H9 (cell line): ENCODE measurements around the gene SRSF7. TPM values are rescaled to one million over a fixed set of nuclear protein-coding genes. Genes with fewer than 3 reads are reported as not detected.
A peak's percentile ranks its signal among the peaks of the same experiment; 100 is the strongest.

ENCODE experiments used
- DNase-seq: peaks from one replicate; pipeline ENCODE4 v3.0.0-alpha.2; 2017
- H2AFZ ChIP-seq: one replicate; pipeline ENCODE4 v1.6.1; 2013; ENCODE audit warnings: mild to moderate bottlenecking, low read length, control low read depth, moderate library complexity
- H2AK5ac ChIP-seq: 2 replicates; pipeline ENCODE4 v1.6.1; 2013; ENCODE audit warnings: low read length, control low read depth, mixed read lengths; ENCODE audit not compliant: insufficient read length
- H2BK120ac ChIP-seq: one replicate; pipeline ENCODE4 v1.6.1; 2013; ENCODE audit warnings: low read depth, mild to moderate bottlenecking, low read length, control low read depth, inconsistent platforms; ENCODE audit not compliant: poor library complexity, severe bottlenecking
- H2BK12ac ChIP-seq: 2 replicates; pipeline ENCODE4 v1.6.1; 2013; ENCODE audit warnings: low read length, control low read depth, mixed read lengths, low read depth; ENCODE audit not compliant: insufficient read length
- H2BK15ac ChIP-seq: 2 replicates; pipeline ENCODE4 v1.6.1; 2013; ENCODE audit warnings: low read depth, low read length, control low read depth
- H2BK20ac ChIP-seq: one replicate; pipeline ENCODE4 v1.6.1; 2013; ENCODE audit warnings: low read depth, mild to moderate bottlenecking, low read length, control low read depth, inconsistent platforms; ENCODE audit not compliant: poor library complexity, severe bottlenecking
- H2BK5ac ChIP-seq: 2 replicates; pipeline ENCODE4 v1.6.1; 2013; ENCODE audit warnings: low read length, control low read depth, mixed read lengths; ENCODE audit not compliant: insufficient read length
- H3K14ac ChIP-seq: 2 replicates; pipeline ENCODE4 v1.6.1; 2013; ENCODE audit warnings: low read length, control low read depth; ENCODE audit not compliant: insufficient read depth
- H3K18ac ChIP-seq: 2 replicates; pipeline ENCODE4 v1.6.1; 2013; ENCODE audit warnings: low read depth, mild to moderate bottlenecking, mixed read lengths, low read length, control low read depth; ENCODE audit not compliant: insufficient read length
- H3K23ac ChIP-seq: 2 replicates; pipeline ENCODE4 v1.6.1; 2013; ENCODE audit warnings: low read length, control low read depth, mixed read lengths, low read depth; ENCODE audit not compliant: insufficient read length
- H3K23me2 ChIP-seq: 2 replicates; pipeline ENCODE4 v1.6.1; 2013; ENCODE audit warnings: low read depth, mild to moderate bottlenecking, mixed read lengths, low read length, control low read depth; ENCODE audit not compliant: insufficient read length, poor library complexity, severe bottlenecking
- H3K27ac ChIP-seq: 2 replicates; pipeline ENCODE4 v1.5.1; 2013; ENCODE audit warnings: low read length, control low read depth, mixed read lengths, low read depth; ENCODE audit not compliant: insufficient read length
- H3K27me3 ChIP-seq: 2 replicates; pipeline ENCODE4 v1.6.1; 2013; ENCODE audit warnings: low read length, control low read depth, inconsistent platforms; ENCODE audit not compliant: insufficient read depth
- H3K4ac ChIP-seq: 2 replicates; pipeline ENCODE4 v1.6.1; 2013; ENCODE audit warnings: low read depth, mild to moderate bottlenecking, control low read depth, inconsistent platforms, low read length, moderate library complexity
- H3K4me1 ChIP-seq: 2 replicates; pipeline ENCODE4 v1.6.1; 2013; ENCODE audit warnings: low read length, control low read depth, inconsistent platforms; ENCODE audit not compliant: insufficient read depth
- H3K4me2 ChIP-seq: 2 replicates; pipeline ENCODE4 v1.6.1; 2013; ENCODE audit warnings: low read length, control low read depth, mixed read lengths; ENCODE audit not compliant: insufficient read length, insufficient read depth
- H3K56ac ChIP-seq: 2 replicates; pipeline ENCODE4 v1.6.1; 2013; ENCODE audit warnings: low read depth, mild to moderate bottlenecking, mixed read lengths, low read length, control low read depth; ENCODE audit not compliant: insufficient read length
- H3K79me1 ChIP-seq: 2 replicates; pipeline ENCODE4 v1.6.1; 2013; ENCODE audit warnings: low read depth, mild to moderate bottlenecking, moderate library complexity, low read length, control low read depth, inconsistent platforms; ENCODE audit not compliant: insufficient read depth, poor library complexity, severe bottlenecking
- H3K79me2 ChIP-seq: 2 replicates; pipeline ENCODE4 v1.6.1; 2013; ENCODE audit warnings: low read length, control low read depth, inconsistent platforms; ENCODE audit not compliant: insufficient read depth
- H3K9ac ChIP-seq: 2 replicates; pipeline ENCODE4 v1.6.1; 2013; ENCODE audit warnings: low read length, control low read depth, mixed read lengths; ENCODE audit not compliant: insufficient read length; ENCODE audit errors: extremely low read depth
- H3K9me3 ChIP-seq: one replicate; pipeline ENCODE4 v1.6.1; 2013; ENCODE audit warnings: low read depth, low read length, inconsistent platforms; ENCODE audit not compliant: control insufficient read depth
- H3T11ph ChIP-seq: one replicate; pipeline ENCODE4 v1.6.1; 2013; ENCODE audit warnings: mild to moderate bottlenecking, low read length, control low read depth, inconsistent platforms
- H4K20me1 ChIP-seq: one replicate; pipeline ENCODE4 v1.6.1; 2013; ENCODE audit not compliant: control insufficient read depth, insufficient read length, insufficient read depth
- H4K5ac ChIP-seq: 2 replicates; pipeline ENCODE4 v1.6.1; 2013; ENCODE audit warnings: low read depth, mild to moderate bottlenecking, mixed read lengths, low read length, control low read depth; ENCODE audit not compliant: insufficient read length
- H4K8ac ChIP-seq: replicated peaks from 2 replicates; pipeline ENCODE4 v1.6.1; 2013; ENCODE audit warnings: low read length, control low read depth, mixed read lengths, low read depth; ENCODE audit not compliant: insufficient read length
- H4K91ac ChIP-seq: 2 replicates; pipeline ENCODE4 v1.6.1; 2013; ENCODE audit warnings: low read depth, mild to moderate bottlenecking, moderate library complexity, mixed read lengths, low read length, control low read depth; ENCODE audit not compliant: insufficient read length
- H3K27ac Mint-ChIP-seq, 3 experiments: 2 replicates in 2 of 3; 3 replicates in 1 of 3; pipeline ENCODE4 v1.8.0; 2020 to 2021; ENCODE audit warnings: mixed read lengths in 3 of 3, mild to moderate bottlenecking in 1 of 3, moderate library complexity in 1 of 3
- H3K27me3 Mint-ChIP-seq: 2 replicates; pipeline ENCODE4 v1.8.0; 2021; ENCODE audit warnings: low read depth, mild to moderate bottlenecking, moderate library complexity, mixed read lengths
- H3K36me3 Mint-ChIP-seq, 3 experiments: 2 replicates in 2 of 3; 3 replicates in 1 of 3; pipeline ENCODE4 v1.8.0; 2020 to 2021; ENCODE audit warnings: low read depth in 3 of 3, mixed read lengths in 3 of 3; ENCODE audit not compliant: insufficient read depth in 1 of 3
- H3K4me1 Mint-ChIP-seq, 2 experiments: 2 replicates each; pipeline ENCODE4 v1.8.0; 2020; ENCODE audit warnings: mixed read lengths in 2 of 2
- H3K4me3 Mint-ChIP-seq, 2 experiments: 2 replicates in 1 of 2; 3 replicates in 1 of 2; pipeline ENCODE4 v1.8.0; 2020 to 2021; ENCODE audit warnings: mild to moderate bottlenecking in 2 of 2, mixed read lengths in 2 of 2, moderate library complexity in 1 of 2
- H3K9me3 Mint-ChIP-seq, 2 experiments: 2 replicates in 1 of 2; 3 replicates in 1 of 2; pipeline ENCODE4 v1.8.0; 2020; ENCODE audit warnings: mild to moderate bottlenecking in 2 of 2, mixed read lengths in 2 of 2, moderate library complexity in 1 of 2
- CTCF ChIP-seq: fragments of 200-600 bp; sonication (generic); conservative IDR thresholded peaks from 3 replicates; pipeline ENCODE4 v1.8.0; 2021; ENCODE audit warnings: antibody characterized with exemption, mild to moderate bottlenecking
- WGBS: extraction: QIAGEN DNeasy Blood & Tissue Kit; methylation state at CpG from one replicate; pipeline ENCODE4 v1.1.7; 2013; ENCODE audit warnings: missing lambda C conversion rate, low lambda C conversion rate, mixed read lengths; ENCODE audit not compliant: insufficient read length; ENCODE audit errors: extremely low coverage; 5-methylcytosine and 5-hydroxymethylcytosine counted together
- total RNA-seq: library from RNA; stranded (reverse); gene quantifications from 2 replicates; pipeline ENCODE4 v1.2.1, GENCODE V29; 2021

Gene SRSF7
- total RNA-seq, 1 experiment from 2014 or later: 576 TPM

DNA sequence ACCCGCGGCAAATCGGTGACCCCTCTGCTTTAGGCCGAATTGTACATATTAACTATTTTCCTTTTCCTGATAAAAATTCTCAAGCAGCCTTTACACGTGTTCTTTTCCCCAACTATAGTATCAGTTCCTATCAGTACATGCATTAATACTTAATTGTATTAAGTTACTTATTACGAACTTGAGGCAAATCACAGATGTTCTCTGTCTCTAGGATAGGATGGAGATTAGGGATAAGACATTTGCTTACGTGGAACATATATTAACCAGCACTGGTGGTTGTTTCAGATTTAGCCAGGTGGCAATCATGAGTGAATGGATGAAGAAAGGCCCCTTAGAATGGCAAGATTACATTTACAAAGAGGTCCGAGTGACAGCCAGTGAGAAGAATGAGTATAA is 27.5 kb upstream of the SRSF7 start:
- no peaks in the 10 kb centered on the region for H3K27me3 ChIP-seq
- H3K23ac ChIP-seq: no peak overlapping the region
- no peaks in the 10 kb centered on the region for H3K9me3 ChIP-seq
- no peak for TF ChIP-seq CTCF
- no peak overlapping the region for H3K27ac ChIP-seq
- no peak overlapping the region for H4K8ac ChIP-seq
- DNase-seq: no peak
- no peak overlapping the region for H2BK12ac ChIP-seq
- H3T11ph ChIP-seq: no peak overlapping the region
- H3K27me3 Mint-ChIP-seq: peaks cover 12% of the 10 kb centered on the region
- no peak overlapping the region for H3K14ac ChIP-seq
- H3K4me3 Mint-ChIP-seq: peak overlapping the region; percentile 92 to 99
- H3K4me1 Mint-ChIP-seq: peaks cover 3 to 10% of the 10 kb centered on the region in 2 experiments; a peak in 3 of 4 replicates
- no peaks in the 10 kb centered on the region for H3K23me2 ChIP-seq
- no peak overlapping the region for H3K18ac ChIP-seq
- H4K5ac ChIP-seq: no peak overlapping the region
- H4K20me1 ChIP-seq: no peaks in the 10 kb centered on the region
- no CpG with 5 or more reads among the region's 8 CpGs for WGBS
- H2BK20ac ChIP-seq: no peak overlapping the region
- peak overlapping the region; percentile 92 to 96 (median 94); a peak in 3 of 7 replicates for H3K27ac Mint-ChIP-seq
- H2AFZ ChIP-seq: no peak overlapping the region
- no peaks in the 10 kb centered on the region for H3K79me2 ChIP-seq
- H2BK5ac ChIP-seq: no peak overlapping the region
- no peaks in the 10 kb centered on the region for H3K4me1 ChIP-seq
- no peak overlapping the region for H2BK15ac ChIP-seq
- peak overlapping the region; percentile 96 for H3K4me2 ChIP-seq
- no peak overlapping the region for H3K56ac ChIP-seq
- no peak overlapping the region for H2BK120ac ChIP-seq
- H3K4ac ChIP-seq: no peak overlapping the region
- no peaks in the 10 kb centered on the region for H3K9me3 Mint-ChIP-seq
- H3K9ac ChIP-seq: peak overlapping the region; percentile 77
- no peak overlapping the region for H4K91ac ChIP-seq
- H3K79me1 ChIP-seq: no peaks in the 10 kb centered on the region
- H3K36me3 Mint-ChIP-seq: peaks cover 10 to 21% (median 14%) of the 10 kb centered on the region in 3 experiments
- H2AK5ac ChIP-seq: no peak overlapping the region
